ENCODE results near the gene AMDHD2. TPM values are rescaled to one million over a fixed set of nuclear protein-coding genes. Genes with fewer than 3 reads are reported as not detected.

AMDHD2 gene
- total RNA-seq, 4 donors from 2014 or later, result 7.9 to 36.5 (median 22.0) TPM

DNA sequence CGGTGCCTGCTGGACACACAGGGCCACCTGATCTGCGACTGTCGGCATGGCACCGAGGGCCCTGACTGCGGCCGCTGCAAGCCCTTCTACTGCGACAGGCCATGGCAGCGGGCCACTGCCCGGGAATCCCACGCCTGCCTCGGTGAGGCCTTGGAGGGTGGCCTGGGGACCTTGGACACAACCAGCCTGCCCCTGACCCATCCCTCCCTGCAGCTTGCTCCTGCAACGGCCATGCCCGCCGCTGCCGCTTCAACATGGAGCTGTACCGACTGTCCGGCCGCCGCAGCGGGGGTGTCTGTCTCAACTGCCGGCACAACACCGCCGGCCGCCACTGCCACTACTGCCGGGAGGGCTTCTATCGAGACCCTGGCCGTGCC is 47.7 kb upstream of the AMDHD2 start:
- Histone ChIP-seq H3K9me3 (no peaks in the 10 kb centered on the region), H3K36me3 (no peaks in the 10 kb centered on the region), H3K27ac (no peak overlapping the region), H3K4me1 (peaks cover 0 to 34% of the 10 kb centered on the region in 2 donors), H3K27me3 (peaks cover 4 to 44% of the 10 kb centered on the region in 2 donors), H3K4me3 (no peak overlapping the region)
- TF ChIP-seq POLR2A (IDR thresholded peaks at IDR 0.05), result no peak
- TF ChIP-seq, protein P1, sequence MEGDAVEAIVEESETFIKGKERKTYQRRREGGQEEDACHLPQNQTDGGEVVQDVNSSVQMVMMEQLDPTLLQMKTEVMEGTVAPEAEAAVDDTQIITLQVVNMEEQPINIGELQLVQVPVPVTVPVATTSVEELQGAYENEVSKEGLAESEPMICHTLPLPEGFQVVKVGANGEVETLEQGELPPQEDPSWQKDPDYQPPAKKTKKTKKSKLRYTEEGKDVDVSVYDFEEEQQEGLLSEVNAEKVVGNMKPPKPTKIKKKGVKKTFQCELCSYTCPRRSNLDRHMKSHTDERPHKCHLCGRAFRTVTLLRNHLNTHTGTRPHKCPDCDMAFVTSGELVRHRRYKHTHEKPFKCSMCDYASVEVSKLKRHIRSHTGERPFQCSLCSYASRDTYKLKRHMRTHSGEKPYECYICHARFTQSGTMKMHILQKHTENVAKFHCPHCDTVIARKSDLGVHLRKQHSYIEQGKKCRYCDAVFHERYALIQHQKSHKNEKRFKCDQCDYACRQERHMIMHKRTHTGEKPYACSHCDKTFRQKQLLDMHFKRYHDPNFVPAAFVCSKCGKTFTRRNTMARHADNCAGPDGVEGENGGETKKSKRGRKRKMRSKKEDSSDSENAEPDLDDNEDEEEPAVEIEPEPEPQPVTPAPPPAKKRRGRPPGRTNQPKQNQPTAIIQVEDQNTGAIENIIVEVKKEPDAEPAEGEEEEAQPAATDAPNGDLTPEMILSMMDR (IDR thresholded peaks at IDR 0.05), result no peak
- intact Hi-C loops (cut with DNase I; ENCODE audit: low total_unique reads), result no loop called here
- DNase-seq, result no peak

DNA sequence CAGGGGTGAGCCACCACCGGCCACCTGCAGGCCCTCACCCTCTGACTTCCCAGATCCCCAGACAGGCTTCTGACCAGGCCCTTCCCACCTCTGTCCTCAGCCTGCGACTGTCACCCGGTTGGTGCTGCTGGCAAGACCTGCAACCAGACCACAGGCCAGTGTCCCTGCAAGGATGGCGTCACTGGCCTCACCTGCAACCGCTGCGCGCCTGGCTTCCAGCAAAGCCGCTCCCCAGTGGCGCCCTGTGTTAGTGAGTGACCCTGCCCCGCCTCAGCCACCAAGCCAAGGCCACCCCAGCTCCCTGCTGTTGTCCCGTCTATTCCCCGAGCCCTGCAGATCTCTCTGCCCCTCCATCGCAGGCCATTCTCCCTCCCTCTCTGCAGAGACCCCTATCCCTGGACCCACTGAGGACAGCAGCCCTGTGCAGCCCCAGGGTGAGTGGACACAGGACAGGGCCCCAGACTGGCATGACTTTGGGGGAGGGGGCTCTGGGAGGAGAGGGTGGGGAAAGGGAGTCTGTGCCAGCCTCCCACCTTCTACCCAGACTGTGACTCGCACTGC is 47.2 kb upstream of the AMDHD2 start:
- intact Hi-C loops (cut with DNase I; ENCODE audit: low total_unique reads), result no loop called here
- no peak for TF ChIP-seq POLR2A (IDR thresholded peaks at IDR 0.05)
- TF ChIP-seq, protein P1 (IDR thresholded peaks at IDR 0.05), result no peak
- DNase-seq, result no peak
- Histone ChIP-seq H3K27me3 (peaks cover 4 to 44% of the 10 kb centered on the region in 2 donors), H3K27ac (no peak overlapping the region), H3K4me3 (no peak overlapping the region), H3K9me3 (no peaks in the 10 kb centered on the region), H3K4me1 (peaks cover 0 to 34% of the 10 kb centered on the region in 2 donors), H3K36me3 (no peaks in the 10 kb centered on the region)

DNA sequence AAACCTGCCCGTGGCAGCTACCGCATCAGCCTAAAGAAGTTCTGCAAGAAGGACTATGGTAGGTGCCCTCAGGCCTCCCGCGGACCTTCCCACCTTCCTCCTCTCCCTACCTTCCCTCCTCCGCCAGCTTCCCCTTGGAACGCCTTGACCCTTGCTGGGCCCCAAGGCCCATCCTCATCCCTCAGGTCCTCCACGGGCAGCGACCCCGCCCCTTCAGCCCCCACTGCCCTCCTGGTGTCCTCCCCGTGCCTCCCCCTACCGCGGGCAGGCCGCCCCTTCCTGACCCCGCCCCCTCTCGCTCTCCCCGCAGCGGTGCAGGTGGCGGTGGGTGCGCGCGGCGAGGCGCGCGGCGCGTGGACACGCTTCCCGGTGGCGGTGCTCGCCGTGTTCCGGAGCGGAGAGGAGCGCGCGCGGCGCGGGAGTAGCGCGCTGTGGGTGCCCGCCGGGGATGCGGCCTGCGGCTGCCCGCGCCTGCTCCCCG is 46.7 kb upstream of the AMDHD2 start:
- TF ChIP-seq, protein P1 (IDR thresholded peaks at IDR 0.05), result no peak
- no peak for TF ChIP-seq POLR2A (IDR thresholded peaks at IDR 0.05)
- Histone ChIP-seq H3K4me1 (peaks cover 0 to 34% of the 10 kb centered on the region in 2 donors), H3K27me3 (peaks cover 4 to 44% of the 10 kb centered on the region in 2 donors), H3K36me3 (no peaks in the 10 kb centered on the region), H3K27ac (no peak overlapping the region), H3K4me3 (no peak overlapping the region), H3K9me3 (no peaks in the 10 kb centered on the region)
- no peak for DNase-seq
- intact Hi-C loops (cut with DNase I; ENCODE audit: low total_unique reads), result no loop called here

DNA sequence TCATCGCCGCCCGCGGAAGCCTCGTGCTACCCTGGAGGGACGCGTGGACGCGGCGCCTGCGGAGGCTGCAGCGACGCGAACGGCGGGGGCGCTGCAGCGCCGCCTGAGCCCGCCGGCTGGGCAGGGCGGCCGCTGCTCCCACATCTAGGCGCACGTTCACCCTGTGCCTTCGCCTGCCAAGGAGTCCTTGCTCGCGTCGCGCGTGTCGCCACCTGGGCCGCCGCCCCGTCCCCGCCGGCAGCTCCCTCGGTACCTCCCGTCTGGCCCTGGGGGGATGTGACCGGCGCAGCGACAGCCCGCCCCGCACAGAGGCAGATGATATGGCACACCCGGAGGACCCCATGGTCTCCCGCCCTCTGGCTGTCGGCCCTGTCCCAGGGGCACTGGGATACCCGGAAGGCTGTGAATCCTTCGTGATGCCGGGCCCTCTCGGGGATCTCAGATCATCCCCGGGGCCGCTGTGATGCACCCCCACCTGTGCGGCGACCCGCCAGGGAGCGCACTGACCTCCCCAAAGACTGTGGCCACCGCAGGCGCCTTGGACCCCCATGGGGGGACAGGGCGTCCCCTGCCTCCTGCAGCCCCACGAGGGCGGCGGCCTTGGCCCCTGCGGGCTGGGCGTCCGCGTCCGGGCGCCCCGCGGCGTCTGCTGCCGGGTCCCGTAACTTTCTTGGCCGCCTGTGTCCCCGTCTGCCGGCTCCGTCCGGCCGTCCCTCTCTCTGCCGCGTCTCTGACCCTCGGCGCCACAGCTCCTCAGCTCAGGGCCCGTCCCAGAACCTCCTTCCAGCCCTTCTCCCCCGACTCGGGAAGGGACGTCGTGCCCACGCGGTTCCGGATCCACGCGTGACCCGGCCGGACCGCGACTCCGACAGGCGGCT is 45.9 kb upstream of the AMDHD2 start:
- intact Hi-C loops (cut with DNase I; ENCODE audit: low total_unique reads), result no loop called here
- DNase-seq, result peak in 1 of 2 donors; percentile 33
- H3K36me3 ChIP-seq, result no peaks in the 10 kb centered on the region
- H3K9me3 ChIP-seq, result no peaks in the 10 kb centered on the region
- peak overlapping the region; percentile 58 for H3K4me3 ChIP-seq
- peaks cover 0 to 39% of the 10 kb centered on the region in 2 donors for H3K27me3 ChIP-seq
- peaks cover 0 to 34% of the 10 kb centered on the region in 2 donors for H3K4me1 ChIP-seq
- peak overlapping the region; percentile 58 to 63 for H3K27ac ChIP-seq
- TF ChIP-seq, protein P1 (IDR thresholded peaks at IDR 0.05), result peak in 3 of 4 experiments; percentile 35 to 51 (median 50)
- peak in 1 of 2 donors; percentile 12 for TF ChIP-seq POLR2A (IDR thresholded peaks at IDR 0.05)
